ENCODE measurements around the gene RBM11.

GRCh38 chr21:14241297-14241696, 25.3 kb downstream of the RBM11 start:
- TF ChIP-seq CTCF (IDR thresholded peaks at IDR 0.05) (no peak), POLR2AphosphoS5 (IDR thresholded peaks at IDR 0.05) (no peak), POLR2A (IDR thresholded peaks at IDR 0.05) (no peak), EP300 (IDR thresholded peaks at IDR 0.05) (no peak)

Measured in sigmoid colon (tissue), 4 donors.